Testis (tissue), 3 donors: ENCODE measurements around the gene SPACA5. TPM values are rescaled to one million over a fixed set of nuclear protein-coding genes. Genes with fewer than 3 reads are reported as not detected.

Experiments
- DNase-seq: peaks from one replicate; pipeline ENCODE4 v3.0.0-alpha.2; 2019
- H3K27ac ChIP-seq, 2 donors: fragments of 200-600 bp; sonication (generic); one replicate each; pipeline ENCODE4 v1.5.1; 2019
- H3K27me3 ChIP-seq: fragments of 200-600 bp; sonication (generic); one replicate; pipeline ENCODE4 v1.5.1; 2019
- H3K36me3 ChIP-seq: fragments of 200-600 bp; sonication (generic); one replicate; pipeline ENCODE4 v1.5.1; 2017; ENCODE audit warnings: low read depth; ENCODE audit errors: missing control alignments
- H3K4me1 ChIP-seq: fragments of 200-600 bp; sonication (generic); one replicate; pipeline ENCODE4 v1.5.1; 2019
- H3K4me3 ChIP-seq, 2 donors: fragments of 200-600 bp; sonication (generic); one replicate each; pipeline ENCODE4 v1.5.1; 2017 to 2019
- H3K9me3 ChIP-seq: fragments of 200-600 bp; sonication (generic); one replicate; pipeline ENCODE4 v1.5.1; 2017
- POLR2A ChIP-seq: fragments of 450-650 bp; IDR thresholded peaks from one replicate; pipeline ENCODE4 v1.6.1; 2017; ENCODE audit warnings: antibody characterized with exemption, mild to moderate bottlenecking, moderate library complexity
- WGBS, 2 donors: methylation state at CpG; one replicate each; pipeline ENCODE4 v1.1.5; 2018; 5-methylcytosine and 5-hydroxymethylcytosine counted together
- intact Hi-C: fragments of 100-400 bp; cut with DNase I; formaldehyde crosslinking; loops from one replicate; pipeline ENCODE4 v1.15.1; 2023; ENCODE audit warnings: low total_unique reads
- polyA plus RNA-seq: library from polyadenylated mRNA; stranded (reverse); fragments of 350-450 nt; fragmentation: Illumina TruSeq; extraction: RNeasy Lipid Tissue Mini Kit (QIAGEN cat#74804); gene quantifications from one replicate; pipeline ENCODE4 v1.2.3, GENCODE V29; 2014; ENCODE audit warnings: low read depth, low replicate concordance; ENCODE audit not compliant: insufficient read depth
- total RNA-seq, 2 donors: library from RNA; depleted of rRNA; stranded (reverse); fragments of >200 nt; gene quantifications; one replicate each; pipeline ENCODE4 v1.2.3, GENCODE V29; 2016
- TF ChIP-seq, protein P1 (sequence below), 3 experiments: fragments of 450-650 bp in 2 of 3; fragments of 200-600 bp in 1 of 3; sonication (generic) in 1 of 3; IDR thresholded peaks; one replicate each; pipeline ENCODE4 v1.5.1; 2016 to 2019; ENCODE audit warnings: antibody characterized with exemption in 3 of 3, mild to moderate bottlenecking in 2 of 3, moderate library complexity in 1 of 3

Gene SPACA5
- total and polyA plus RNA-seq, 3 donors from 2014 or later, result 9.5 to 23.4 (median 18.9) TPM

DNA sequence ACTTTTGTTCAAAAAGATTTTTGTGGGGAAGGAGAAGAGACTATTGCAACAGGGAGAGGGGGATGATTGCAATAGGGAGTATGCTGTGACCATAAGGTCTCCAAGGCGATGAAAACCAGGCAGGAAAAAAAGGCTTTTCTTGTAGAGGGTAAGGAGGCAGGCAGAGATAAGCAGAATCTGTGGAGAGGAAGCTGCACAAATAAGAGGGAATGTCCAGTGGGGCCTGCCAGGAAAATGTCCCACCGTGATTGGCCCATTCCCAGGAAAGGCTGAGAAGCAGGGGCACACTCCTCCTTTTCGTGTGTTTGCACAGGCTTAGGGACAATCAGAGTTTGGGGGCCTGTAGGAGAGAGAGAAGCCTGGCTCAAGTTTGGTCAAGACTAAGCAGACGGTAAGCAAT lies 29.1 kb downstream of the SPACA5 start:
- TF ChIP-seq, protein P1, sequence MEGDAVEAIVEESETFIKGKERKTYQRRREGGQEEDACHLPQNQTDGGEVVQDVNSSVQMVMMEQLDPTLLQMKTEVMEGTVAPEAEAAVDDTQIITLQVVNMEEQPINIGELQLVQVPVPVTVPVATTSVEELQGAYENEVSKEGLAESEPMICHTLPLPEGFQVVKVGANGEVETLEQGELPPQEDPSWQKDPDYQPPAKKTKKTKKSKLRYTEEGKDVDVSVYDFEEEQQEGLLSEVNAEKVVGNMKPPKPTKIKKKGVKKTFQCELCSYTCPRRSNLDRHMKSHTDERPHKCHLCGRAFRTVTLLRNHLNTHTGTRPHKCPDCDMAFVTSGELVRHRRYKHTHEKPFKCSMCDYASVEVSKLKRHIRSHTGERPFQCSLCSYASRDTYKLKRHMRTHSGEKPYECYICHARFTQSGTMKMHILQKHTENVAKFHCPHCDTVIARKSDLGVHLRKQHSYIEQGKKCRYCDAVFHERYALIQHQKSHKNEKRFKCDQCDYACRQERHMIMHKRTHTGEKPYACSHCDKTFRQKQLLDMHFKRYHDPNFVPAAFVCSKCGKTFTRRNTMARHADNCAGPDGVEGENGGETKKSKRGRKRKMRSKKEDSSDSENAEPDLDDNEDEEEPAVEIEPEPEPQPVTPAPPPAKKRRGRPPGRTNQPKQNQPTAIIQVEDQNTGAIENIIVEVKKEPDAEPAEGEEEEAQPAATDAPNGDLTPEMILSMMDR (IDR thresholded peaks at IDR 0.05), result no peak
- TF ChIP-seq POLR2A, result no peak
- intact Hi-C loops, result no loop called here
- WGBS, 2 donors, result 28 to 37% methylated on average over 4 of the region's 4 CpGs
- Histone ChIP-seq H3K27me3 (no peaks in the 10 kb centered on the region), H3K36me3 (no peaks in the 10 kb centered on the region), H3K9me3 (no peaks in the 10 kb centered on the region), H3K27ac (no peak overlapping the region), H3K4me3 (no peak overlapping the region), H3K4me1 (no peaks in the 10 kb centered on the region)
- no peak for DNase-seq

DNA sequence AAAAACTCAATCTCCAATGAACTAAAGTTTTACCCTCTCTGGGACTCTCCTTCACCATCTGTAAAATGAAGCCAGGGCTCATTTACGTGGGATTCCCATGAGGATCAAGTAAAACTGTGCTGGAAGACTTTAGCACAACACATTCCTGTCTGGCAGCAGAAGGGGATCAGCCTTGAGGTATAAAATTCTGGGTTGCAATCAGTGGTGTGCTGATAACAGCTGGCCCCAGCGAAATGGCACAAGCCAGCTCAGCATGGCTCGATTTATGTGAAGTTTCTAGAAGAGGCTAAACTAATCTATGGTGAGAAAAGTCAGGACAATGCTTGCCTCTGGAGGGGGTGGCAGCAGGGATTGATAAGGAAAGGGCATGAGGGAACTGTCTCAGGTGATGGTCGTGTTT lies 36.3 kb downstream of the SPACA5 start:
- intact Hi-C loops, result no loop called here
- Histone ChIP-seq H3K4me1 (no peaks in the 10 kb centered on the region), H3K27ac (no peak overlapping the region), H3K4me3 (no peak overlapping the region), H3K27me3 (no peaks in the 10 kb centered on the region), H3K36me3 (no peaks in the 10 kb centered on the region), H3K9me3 (no peaks in the 10 kb centered on the region)
- no peak for DNase-seq
- 66 to 77% methylated on average over 4 of the region's 4 CpGs for WGBS, 2 donors
- TF ChIP-seq, protein P1 (IDR thresholded peaks at IDR 0.05), result no peak
- no peak for TF ChIP-seq POLR2A

DNA sequence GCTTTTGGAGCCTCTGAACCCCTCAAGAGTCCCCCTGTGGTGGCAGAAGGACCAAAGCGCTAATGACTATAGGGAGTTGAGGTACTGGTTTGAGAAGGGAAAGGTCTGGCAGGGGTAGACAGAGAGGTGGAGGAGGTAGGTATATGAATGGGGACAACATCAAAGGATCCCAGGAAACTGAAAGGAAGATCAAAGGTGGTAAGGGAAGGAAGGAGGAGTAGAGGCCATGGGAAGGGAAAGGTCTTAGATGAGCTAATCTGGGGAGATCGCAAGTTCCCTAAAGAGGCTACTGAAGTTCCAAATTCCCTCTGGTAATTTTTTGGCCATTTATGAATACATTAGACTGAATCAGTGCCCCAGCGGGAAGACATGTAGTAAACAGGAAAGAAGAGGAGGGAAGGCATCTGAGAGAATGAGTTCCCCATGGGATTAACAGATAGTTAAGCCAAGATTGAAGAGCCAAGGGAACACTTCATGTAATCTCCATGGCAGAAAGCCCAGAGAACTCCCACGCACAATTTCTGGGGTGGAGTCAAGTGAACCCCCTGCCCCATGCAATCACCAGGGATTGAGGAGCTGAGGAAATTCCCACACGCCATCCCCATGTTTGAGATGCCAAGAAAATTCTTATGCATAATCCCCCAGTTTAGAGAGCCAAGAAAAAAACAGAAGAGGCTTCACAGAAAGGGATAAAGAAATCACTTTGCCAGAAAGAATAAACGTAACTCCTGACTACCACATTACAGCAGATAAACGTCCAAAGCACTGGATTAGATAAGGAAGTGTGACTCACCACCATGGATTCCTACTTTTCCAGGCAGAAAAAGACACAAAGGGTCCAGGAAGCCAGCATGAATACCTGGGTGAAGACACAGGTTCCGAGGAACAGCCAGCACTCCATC lies 38.9 kb downstream of the SPACA5 start:
- Histone ChIP-seq H3K36me3 (no peaks in the 10 kb centered on the region), H3K4me3 (no peak overlapping the region), H3K27ac (peak overlapping the region; percentile 18 to 45), H3K9me3 (no peaks in the 10 kb centered on the region), H3K27me3 (no peaks in the 10 kb centered on the region), H3K4me1 (no peaks in the 10 kb centered on the region)
- intact Hi-C loops, result no loop called here
- WGBS, 2 donors, result 32 to 41% methylated on average over 6 to 8 of the region's 8 CpGs
- peak; percentile 54 for DNase-seq
- no peak for TF ChIP-seq POLR2A
- TF ChIP-seq, protein P1 (IDR thresholded peaks at IDR 0.05), result no peak

DNA sequence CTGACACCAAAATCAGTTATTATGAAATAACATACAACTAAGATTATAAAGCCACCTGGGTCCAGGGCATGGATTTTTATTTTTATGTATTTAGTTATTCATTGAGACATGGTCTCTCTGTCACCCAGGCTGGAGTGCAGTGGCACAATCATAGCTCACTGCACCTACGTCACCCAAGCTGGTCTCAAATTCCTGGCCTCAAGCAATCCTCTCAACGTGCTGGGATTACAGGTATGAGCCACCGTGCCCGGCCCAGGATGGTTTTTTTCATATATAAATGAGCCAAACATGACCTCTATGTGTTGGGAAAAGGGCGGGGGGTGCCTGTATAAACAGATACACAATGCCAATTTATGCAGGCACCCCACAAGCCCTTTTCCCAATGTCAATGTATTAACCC lies 40.1 kb downstream of the SPACA5 start:
- intact Hi-C loops, result no loop called here
- no peaks in the 10 kb centered on the region for H3K4me1 ChIP-seq
- H3K27ac ChIP-seq, result no peak overlapping the region
- H3K4me3 ChIP-seq, result no peak overlapping the region
- no peaks in the 10 kb centered on the region for H3K27me3 ChIP-seq
- DNase-seq, result no peak
- WGBS, 2 donors, result 91% methylated on average over 5 of the region's 5 CpGs; no CpG with 5 or more reads in 1 of the 2 donors
- no peaks in the 10 kb centered on the region for H3K9me3 ChIP-seq
- TF ChIP-seq, protein P1 (IDR thresholded peaks at IDR 0.05), result no peak
- no peak for TF ChIP-seq POLR2A
- H3K36me3 ChIP-seq, result no peaks in the 10 kb centered on the region
